AG04450 (cell line): ENCODE results near the gene NFIA. TPM values are rescaled to one million over a fixed set of nuclear protein-coding genes. Genes with fewer than 3 reads are reported as not detected.

Experiments used
- CTCF ChIA-PET: fragments of 300-600, 350-600 bp; formaldehyde crosslinking; extraction: SDS; loops from one replicate; lab custom pipeline; 2022; ENCODE audit warnings: antibody characterized with exemption, inconsistent platforms; lab: Charles Lee
- POLR2A ChIA-PET: fragments of 350-600 bp; formaldehyde crosslinking; extraction: SDS; loops from one replicate; lab custom pipeline; 2021; ENCODE audit warnings: antibody characterized with exemption, inconsistent platforms; lab: Yijun Ruan, JAX
- DNase-seq: peaks from one replicate; pipeline ENCODE4 v3.0.0-alpha.2; 2011; ENCODE audit warnings: low read depth, low spot score
- H3K27ac ChIP-seq: one replicate; pipeline ENCODE4 v1.5.1; 2012; ENCODE audit warnings: low read depth, low read length, control low read depth
- H3K27me3 ChIP-seq: one replicate; pipeline ENCODE4 v1.6.0; 2012; ENCODE audit warnings: low read length; ENCODE audit not compliant: control insufficient read depth, insufficient read depth
- H3K4me3 ChIP-seq: 2 replicates; pipeline ENCODE4 v1.5.1; 2011; ENCODE audit warnings: mild to moderate bottlenecking, low read depth, low read length, control low read depth
- H3K9me3 ChIP-seq: 2 replicates; pipeline ENCODE4 v1.5.1; 2012; ENCODE audit warnings: low read length; ENCODE audit not compliant: control insufficient read depth, insufficient read depth
- polyA plus RNA-seq: library from polyadenylated mRNA; depleted of rRNA; stranded (reverse); fragments of >200 nt; gene quantifications from 2 replicates; pipeline ENCODE4 v1.2.3, GENCODE V29; 2011
- TF ChIP-seq, protein P1 (sequence below): IDR thresholded peaks from 2 replicates; pipeline ENCODE4 v1.5.1; 2011; ENCODE audit warnings: low read depth, low read length, control low read depth, inconsistent platforms

NFIA gene
- polyA plus RNA-seq, 1 experiment, result 3.9 TPM

DNA sequence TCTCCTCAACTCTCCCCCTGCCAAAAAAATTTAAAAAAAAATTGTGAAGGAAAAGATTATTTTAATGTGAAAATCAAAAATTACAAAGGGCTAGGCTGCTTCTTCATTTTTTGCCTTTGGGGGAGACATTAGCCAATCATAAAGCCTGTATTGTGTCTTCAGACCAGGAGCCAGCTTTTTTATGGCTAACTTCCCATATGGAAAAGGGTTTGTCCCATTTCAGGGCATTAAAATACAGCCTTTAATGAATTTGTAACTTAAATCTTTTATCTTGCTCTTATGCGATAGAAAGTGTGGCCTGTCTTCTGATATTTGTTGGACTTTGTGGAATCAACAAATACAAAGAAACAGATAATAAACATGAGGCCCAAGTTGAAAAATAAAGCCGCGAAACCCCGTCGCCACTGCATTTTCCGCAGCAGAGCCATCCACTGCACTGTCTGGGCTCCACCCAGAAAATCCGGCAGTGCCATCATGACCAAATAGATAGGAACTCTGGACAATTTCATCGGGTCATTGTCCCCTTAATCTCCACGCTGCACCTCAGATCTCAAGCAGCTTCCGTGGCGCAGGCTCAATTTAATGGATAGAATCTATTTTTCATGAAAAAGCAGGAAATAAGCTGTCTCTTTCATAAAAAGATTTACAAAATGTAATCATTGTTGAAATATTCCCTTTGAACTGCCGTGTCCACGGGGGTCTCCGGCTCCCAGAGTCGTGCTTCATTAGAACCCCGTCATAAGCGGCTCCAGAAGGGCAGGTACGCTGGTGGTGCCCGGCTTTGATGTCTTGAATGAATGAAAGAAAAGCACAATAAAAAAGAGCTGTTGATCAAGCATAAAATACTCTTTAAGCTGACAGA is 365.0 kb downstream of the NFIA start:
- Histone ChIP-seq H3K27me3 (no peaks in the 10 kb centered on the region), H3K27ac (no peak overlapping the region), H3K9me3 (no peaks in the 10 kb centered on the region), H3K4me3 (no peak overlapping the region)
- ChIA-PET POLR2A (no interaction called here), CTCF (no interaction called here)
- TF ChIP-seq, protein P1, sequence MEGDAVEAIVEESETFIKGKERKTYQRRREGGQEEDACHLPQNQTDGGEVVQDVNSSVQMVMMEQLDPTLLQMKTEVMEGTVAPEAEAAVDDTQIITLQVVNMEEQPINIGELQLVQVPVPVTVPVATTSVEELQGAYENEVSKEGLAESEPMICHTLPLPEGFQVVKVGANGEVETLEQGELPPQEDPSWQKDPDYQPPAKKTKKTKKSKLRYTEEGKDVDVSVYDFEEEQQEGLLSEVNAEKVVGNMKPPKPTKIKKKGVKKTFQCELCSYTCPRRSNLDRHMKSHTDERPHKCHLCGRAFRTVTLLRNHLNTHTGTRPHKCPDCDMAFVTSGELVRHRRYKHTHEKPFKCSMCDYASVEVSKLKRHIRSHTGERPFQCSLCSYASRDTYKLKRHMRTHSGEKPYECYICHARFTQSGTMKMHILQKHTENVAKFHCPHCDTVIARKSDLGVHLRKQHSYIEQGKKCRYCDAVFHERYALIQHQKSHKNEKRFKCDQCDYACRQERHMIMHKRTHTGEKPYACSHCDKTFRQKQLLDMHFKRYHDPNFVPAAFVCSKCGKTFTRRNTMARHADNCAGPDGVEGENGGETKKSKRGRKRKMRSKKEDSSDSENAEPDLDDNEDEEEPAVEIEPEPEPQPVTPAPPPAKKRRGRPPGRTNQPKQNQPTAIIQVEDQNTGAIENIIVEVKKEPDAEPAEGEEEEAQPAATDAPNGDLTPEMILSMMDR, result no peak
- DNase-seq, result no peak

DNA sequence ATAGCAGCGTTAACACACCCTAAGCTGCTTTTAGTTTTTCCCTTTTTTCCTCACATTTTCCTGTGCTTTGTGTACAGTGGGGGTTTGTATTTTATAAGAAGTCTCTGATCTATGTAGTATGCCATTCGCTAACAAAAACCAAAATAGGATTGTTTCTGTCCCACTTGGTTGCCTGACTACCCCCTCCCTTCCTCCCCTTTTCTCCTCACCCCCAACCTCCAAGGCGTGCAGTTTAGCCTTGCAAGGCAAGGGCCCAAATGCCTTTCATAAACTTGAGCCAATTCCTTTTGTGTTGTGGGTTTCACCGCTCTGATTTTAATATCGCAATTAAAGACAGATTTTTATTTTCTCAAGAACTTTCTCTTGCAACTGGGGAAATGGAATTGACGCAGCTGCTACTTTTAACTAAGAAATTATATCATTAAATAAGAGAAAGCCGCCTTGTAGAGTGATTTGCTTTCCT is 365.6 kb downstream of the NFIA start:
- CTCF ChIA-PET, result no interaction called here

DNA sequence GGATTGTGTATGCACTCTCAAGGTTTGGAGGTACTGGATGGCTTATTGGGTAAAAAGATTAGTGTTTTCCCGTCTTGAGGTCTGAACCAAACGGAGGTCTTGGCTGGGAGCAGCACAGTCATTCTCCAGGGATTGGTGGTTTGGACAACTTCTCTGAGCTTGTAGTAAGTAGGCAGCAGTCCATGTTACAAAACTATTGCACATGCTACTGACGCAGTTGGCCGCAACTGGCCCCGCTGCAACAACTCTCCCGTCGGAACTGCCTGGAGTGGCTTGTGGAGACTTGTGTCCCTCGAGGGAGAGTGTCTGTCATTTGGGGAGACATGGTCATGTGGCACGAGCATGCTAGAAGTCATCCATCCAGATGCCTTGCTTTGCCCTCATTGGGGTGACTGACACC is 366.6 kb downstream of the NFIA start:
- TF ChIP-seq, protein P1, result no peak
- POLR2A ChIA-PET, result no interaction called here
- CTCF ChIA-PET, result no interaction called here

More for the DNA sequence above, 365.6 kb downstream of the NFIA start:
- Histone ChIP-seq H3K27ac (no peak overlapping the region), H3K4me3 (no peak overlapping the region), H3K9me3 (no peaks in the 10 kb centered on the region), H3K27me3 (no peaks in the 10 kb centered on the region)
- POLR2A ChIA-PET, result no interaction called here
- TF ChIP-seq, protein P1, result no peak
- DNase-seq, result no peak

DNA sequence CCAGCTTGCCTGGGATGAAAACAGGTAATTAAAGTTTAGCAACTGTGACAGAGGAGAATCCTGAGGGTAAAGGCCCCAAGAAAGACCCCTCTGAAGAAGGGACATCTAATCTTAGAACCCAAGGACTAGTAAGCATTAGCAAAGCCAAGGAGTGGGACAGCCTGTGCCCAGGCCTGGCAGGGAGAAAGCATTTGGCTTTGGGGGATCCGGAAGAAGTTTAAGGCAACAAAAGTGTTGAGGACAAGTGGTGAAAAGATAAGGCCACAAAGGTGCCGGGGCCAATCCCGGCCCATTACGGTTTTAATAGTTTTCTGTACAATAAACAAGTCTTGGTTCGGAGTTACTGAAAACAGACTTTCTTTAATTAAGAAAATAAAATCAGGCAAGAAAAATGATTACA is 367.0 kb downstream of the NFIA start:
- TF ChIP-seq, protein P1, result no peak
- no peak overlapping the region for H3K4me3 ChIP-seq
- no peaks in the 10 kb centered on the region for H3K9me3 ChIP-seq
- ChIA-PET POLR2A (no interaction called here), CTCF (no interaction called here)
- DNase-seq, result no peak
- no peaks in the 10 kb centered on the region for H3K27me3 ChIP-seq
- no peak overlapping the region for H3K27ac ChIP-seq

More for the DNA sequence above, 366.6 kb downstream of the NFIA start:
- Histone ChIP-seq H3K9me3 (no peaks in the 10 kb centered on the region), H3K4me3 (no peak overlapping the region), H3K27me3 (no peaks in the 10 kb centered on the region), H3K27ac (no peak overlapping the region)
- no peak for DNase-seq

DNA sequence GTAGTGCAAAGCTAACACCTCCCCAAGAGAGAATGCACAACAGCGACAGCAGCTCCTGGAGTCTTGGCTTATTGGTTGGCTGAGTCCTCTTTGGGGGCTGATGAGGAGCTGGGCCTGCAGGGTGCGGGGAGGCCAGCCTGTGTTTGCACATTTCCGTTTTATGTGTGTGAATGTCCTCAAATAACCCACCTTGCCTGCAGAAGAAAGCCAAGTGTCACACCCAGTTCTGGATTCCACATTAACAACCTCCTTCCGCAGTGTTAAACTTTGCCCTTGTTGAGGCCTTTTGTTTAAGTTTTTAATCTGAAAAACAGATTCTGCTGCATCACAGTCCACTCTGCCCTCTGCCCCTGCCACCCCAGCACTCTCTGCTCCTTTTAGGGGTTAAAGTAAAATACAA is 368.1 kb downstream of the NFIA start:
- H3K9me3 ChIP-seq, result no peaks in the 10 kb centered on the region
- H3K27me3 ChIP-seq, result no peaks in the 10 kb centered on the region
- no peak for DNase-seq
- CTCF ChIA-PET, result interaction anchor here (4.4 to 4.5 kb wide), 2 partner anchors 401 to 472 kb away, joined by 58 to 68 read pairs; no protein-coding TSS in a partner anchor
- H3K4me3 ChIP-seq, result no peak overlapping the region
- POLR2A ChIA-PET, result no interaction called here
- H3K27ac ChIP-seq, result no peak overlapping the region
- TF ChIP-seq, protein P1, result no peak
